HG02973 (cell line): ENCODE results near the gene CFL1.

ENCODE experiments used
- ATAC-seq: cut with Tn5 transposase; IDR thresholded peaks from one replicate; pipeline ENCODE4 v1.9.1; 2021; ENCODE audit warnings: moderate library complexity; ENCODE audit not compliant: unreplicated experiment

Gene CFL1

GRCh38 chr11:65870706-65871681, 13.0 kb upstream of the CFL1 start:
- ATAC-seq: no peak

- ATAC-seq: no peak
Observed at GRCh38 chr11:65870307-65870658, 12.3 kb upstream of the CFL1 start.

- ATAC-seq: no peak
Observed at GRCh38 chr11:65869643-65870306, 11.8 kb upstream of the CFL1 start.

DNA sequence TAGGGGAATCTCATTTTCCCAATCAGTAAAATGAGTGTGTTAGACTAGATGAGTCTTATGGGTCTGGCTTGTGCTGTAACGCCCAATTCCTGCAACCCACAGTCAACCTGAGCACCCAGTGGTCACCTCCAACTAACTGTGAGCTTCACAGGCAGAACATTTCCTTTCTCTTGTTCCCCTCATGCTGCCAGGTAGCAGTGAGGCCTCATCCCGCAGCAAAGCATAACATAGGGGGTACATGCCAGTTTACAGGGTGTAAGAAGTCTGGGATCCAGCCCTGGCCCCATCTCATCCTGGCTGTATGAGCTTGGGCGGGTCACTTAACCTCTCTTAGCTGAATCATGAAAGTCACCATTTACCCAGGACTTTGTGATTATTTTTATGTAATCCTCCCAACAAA, 10.9 kb upstream of the CFL1 start:
- ATAC-seq: no peak

GRCh38 chr11:65868076-65868667, 10.2 kb upstream of the CFL1 start:
- no peak for ATAC-seq

- ATAC-seq: no peak
Observed at GRCh38 chr11:65867284-65868071, 9.5 kb upstream of the CFL1 start.

- no peak for ATAC-seq
Observed at GRCh38 chr11:65866509-65867283, 8.7 kb upstream of the CFL1 start.

- no peak for ATAC-seq
Observed at GRCh38 chr11:65865550-65866172, 7.7 kb upstream of the CFL1 start.

GRCh38 chr11:65864706-65865471, 6.9 kb upstream of the CFL1 start:
- no peak for ATAC-seq

- no peak for ATAC-seq
Observed at GRCh38 chr11:65863889-65864705, 6.1 kb upstream of the CFL1 start.

- ATAC-seq: no peak
Observed at GRCh38 chr11:65862941-65863888, 5.2 kb upstream of the CFL1 start.

DNA sequence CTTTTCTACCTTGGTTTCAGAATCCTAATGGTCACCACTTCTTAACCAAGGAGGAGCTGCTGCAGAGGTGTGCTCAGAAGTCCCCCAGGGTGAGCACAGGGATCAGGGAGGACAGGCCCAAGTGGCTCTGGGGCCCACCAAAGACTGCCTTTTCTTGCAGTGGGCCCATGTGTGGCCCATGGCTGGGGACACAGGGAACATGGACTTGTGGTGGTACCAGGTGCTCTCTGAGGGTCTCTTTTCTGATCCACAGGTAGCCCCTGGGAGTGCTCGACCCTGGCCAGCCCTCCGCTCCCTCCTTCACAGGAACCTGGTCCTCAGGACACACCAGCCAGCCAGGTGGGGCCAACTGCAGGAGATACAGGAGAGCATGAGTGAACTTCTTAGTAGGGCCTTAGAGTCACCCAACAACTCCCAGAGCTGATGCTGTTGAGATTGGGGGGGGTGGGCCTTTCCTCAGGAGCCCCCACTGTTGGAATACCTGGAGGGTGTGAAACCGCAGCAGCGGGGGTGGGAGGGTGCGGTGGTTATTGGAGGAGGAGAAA, 4.3 kb upstream of the CFL1 start:
- no peak for ATAC-seq

DNA sequence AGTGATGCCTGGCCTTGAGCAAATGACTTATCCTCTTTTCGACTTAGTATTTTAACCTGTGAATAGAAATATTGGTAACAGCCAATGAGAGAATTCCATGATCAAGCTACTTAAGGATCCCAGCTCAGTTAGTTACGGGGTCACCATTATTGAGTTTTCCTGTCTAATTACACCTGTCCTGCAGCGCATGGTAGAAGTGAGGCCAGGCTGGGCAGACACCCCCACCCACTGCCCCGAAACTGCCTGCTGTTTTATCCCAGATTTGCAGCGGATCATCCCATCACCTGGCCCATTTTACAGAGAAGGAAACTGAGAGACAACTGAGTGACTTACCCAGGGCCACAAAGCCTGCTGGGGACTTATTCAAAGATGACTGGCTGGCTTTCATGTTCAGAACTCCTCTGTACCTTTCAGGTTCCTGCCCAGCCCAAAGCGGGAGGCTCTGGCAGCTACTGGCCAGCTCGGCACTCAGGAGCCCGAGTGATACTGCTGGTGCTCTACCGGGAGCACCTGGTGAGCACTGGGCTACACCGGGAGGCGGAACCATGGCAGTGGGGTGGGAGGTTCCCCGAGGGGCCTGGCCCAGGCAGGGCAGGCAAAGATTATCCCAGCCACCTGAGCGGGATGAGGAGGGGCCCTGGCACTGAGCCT, 3.7 kb upstream of the CFL1 start:
- no peak for ATAC-seq

DNA sequence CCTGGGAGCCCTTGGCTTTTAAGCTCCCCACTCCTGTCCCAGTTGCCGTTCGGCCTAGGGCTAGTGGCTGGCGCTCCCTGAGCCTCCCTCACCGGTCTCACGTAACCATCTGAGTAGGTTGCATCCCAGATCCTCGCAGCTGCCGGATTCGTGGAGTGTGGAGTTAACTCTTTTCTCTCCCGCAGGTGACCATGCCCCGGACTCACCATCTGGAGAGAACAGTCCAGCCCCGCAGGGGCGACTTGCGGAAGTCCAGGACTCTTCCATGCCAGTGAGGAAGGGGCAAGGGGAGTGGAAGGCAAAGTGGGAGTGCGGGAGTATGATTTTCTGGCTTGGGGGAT, 3.2 kb upstream of the CFL1 start:
- ATAC-seq: no peak

DNA sequence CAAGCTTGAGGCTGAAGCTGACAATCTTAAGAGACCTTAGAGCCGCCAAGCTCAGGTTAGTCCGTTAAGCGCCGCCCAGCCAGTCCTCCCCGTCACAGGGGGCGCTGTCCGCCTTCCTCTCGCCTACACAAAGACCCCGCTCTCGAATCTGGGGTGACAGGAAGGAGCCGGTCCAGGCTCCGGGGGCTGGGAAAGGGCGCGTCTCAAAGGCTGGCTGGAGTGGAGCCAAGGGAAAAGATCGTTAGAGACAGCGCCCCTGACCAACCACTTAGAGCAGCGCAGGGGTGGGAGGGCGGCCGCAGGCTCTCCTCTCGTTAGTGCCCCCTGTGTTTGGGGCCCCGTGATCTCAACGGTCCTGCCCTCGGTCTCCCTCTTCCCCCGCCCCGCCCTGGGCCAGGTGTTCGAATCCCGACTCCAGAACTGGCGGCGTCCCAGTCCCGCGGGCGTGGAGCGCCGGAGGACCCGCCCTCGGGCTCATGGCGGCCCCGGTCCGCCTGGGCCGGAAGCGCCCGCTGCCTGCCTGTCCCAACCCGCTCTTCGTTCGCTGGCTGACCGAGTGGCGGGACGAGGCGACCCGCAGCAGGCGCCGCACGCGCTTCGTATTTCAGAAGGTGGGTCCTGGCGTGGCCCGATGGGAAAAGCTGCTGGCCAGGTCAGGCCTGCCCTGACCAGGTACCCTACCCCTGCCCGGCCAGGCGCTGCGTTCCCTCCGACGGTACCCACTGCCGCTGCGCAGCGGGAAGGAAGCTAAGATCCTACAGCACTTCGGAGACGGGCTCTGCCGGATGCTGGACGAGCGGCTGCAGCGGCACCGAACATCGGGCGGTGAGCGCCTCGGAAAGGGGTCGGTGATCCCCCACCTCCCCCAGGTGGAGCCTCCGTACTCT, 2.5 kb upstream of the CFL1 start, which contains the start of gene MUS81:
Gene MUS81 (plus strand): TSS at position 156 of the 887 bp plus-strand sequence. CDS start 321 bp downstream, at position 477.
- ATAC-seq: no peak
